PFSK-1 (cell line): ENCODE data around the gene USP11.

Source experiments
- POLR2AphosphoS5 ChIP-seq: IDR thresholded peaks from 2 replicates; pipeline ENCODE4 v1.6.1; 2012; ENCODE audit warnings: low read depth, mild to moderate bottlenecking, control low read depth, low read length, moderate library complexity
- TAF1 ChIP-seq: IDR thresholded peaks from 2 replicates; pipeline ENCODE4 v1.6.1; 2012; ENCODE audit warnings: low read length, control low read depth, borderline replicate concordance; ENCODE audit not compliant: insufficient read depth
- TF ChIP-seq, protein P1 (sequence below), 2 experiments: IDR thresholded peaks; 2 replicates each; pipeline versions ENCODE4 v1.6.1 to v1.8.0; 2011 to 2012; ENCODE audit warnings: low read depth in 2 of 2, low read length in 2 of 2, control low read depth in 1 of 2, inconsistent platforms in 1 of 2, mild to moderate bottlenecking in 1 of 2, moderate library complexity in 1 of 2; ENCODE audit not compliant: insufficient read depth in 1 of 2

DNA sequence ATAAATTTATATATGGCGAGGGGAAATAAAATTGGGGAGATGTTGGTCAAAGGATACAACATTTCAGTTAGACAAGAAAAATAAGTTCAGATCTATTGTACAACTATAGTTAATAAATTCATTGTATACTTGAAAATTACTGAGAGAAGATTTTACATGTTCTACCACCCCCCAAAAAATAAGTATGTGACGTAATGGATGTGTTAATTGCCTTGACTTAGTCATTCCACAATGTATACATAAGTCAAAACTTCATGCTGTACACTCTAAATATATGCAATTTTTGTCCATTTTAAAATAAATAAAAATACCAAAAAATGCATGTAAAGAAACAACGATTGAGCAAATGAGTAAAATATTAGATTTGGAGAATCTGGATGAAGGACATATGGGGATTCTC, 1.8 kb downstream of the USP11 start:
- no peak for TF ChIP-seq POLR2AphosphoS5
- TF ChIP-seq, protein P1, sequence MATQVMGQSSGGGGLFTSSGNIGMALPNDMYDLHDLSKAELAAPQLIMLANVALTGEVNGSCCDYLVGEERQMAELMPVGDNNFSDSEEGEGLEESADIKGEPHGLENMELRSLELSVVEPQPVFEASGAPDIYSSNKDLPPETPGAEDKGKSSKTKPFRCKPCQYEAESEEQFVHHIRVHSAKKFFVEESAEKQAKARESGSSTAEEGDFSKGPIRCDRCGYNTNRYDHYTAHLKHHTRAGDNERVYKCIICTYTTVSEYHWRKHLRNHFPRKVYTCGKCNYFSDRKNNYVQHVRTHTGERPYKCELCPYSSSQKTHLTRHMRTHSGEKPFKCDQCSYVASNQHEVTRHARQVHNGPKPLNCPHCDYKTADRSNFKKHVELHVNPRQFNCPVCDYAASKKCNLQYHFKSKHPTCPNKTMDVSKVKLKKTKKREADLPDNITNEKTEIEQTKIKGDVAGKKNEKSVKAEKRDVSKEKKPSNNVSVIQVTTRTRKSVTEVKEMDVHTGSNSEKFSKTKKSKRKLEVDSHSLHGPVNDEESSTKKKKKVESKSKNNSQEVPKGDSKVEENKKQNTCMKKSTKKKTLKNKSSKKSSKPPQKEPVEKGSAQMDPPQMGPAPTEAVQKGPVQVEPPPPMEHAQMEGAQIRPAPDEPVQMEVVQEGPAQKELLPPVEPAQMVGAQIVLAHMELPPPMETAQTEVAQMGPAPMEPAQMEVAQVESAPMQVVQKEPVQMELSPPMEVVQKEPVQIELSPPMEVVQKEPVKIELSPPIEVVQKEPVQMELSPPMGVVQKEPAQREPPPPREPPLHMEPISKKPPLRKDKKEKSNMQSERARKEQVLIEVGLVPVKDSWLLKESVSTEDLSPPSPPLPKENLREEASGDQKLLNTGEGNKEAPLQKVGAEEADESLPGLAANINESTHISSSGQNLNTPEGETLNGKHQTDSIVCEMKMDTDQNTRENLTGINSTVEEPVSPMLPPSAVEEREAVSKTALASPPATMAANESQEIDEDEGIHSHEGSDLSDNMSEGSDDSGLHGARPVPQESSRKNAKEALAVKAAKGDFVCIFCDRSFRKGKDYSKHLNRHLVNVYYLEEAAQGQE (IDR thresholded peaks at IDR 0.05; ENCODE audit: insufficient read depth in 1 of 2, low read depth in 2 of 2, low read length in 2 of 2), result no peak
- no peak for TF ChIP-seq TAF1
